GM19239 (cell line): ENCODE data around the gene XPC.

ENCODE experiments used
- DNase-seq: peaks from one replicate; pipeline ENCODE4 v3.0.0; 2011; ENCODE audit warnings: low spot score; ENCODE audit not compliant: insufficient read length
- FAIRE-seq: peaks from 2 replicates; lab custom pipeline; 2011; peaks lifted over from hg19 to GRCh38; lab: Jason Lieb, UNC

The XPC gene

DNA sequence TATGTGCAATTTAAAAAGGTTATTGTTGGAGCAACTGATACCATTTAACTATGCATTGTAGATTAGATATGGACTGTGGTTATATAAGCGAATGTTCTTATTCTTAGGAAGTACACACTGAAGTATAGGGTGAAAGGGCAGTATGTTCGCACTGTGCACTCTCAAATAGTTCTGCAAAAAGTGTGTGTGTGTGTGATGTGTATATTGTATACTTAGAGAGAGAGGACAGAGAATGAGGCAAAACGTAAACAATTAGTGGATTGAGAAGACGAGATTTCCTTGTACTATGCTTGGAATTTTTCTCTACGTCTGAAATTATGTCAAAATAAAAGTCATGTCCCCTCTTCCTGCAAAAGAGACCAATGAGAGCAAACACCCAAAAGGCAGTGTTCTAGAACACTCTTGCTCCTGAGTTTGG is 30.6 kb upstream of the XPC start:
- DNase-seq (no peak), FAIRE-seq (no peak)

DNA sequence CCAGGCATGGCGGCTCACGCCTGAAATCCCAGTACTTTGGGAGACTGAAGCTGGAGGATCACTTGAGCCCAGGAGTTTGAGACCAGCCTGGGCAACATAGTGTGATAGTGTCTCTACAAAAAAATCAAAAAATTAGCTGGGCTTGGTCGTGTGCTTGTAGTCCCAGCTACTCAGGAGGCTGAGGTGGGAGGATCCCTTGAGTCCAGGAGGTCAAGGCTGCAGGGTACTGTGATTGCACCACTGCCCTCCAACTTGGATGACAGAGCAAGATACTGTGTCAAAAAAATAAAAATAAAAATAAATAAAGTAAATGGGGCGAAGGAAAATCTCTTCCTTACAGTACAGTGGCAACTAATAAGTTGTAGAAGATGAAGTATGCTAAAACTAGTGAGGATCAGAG is 29.8 kb upstream of the XPC start:
- DNase-seq, result no peak
- no peak for FAIRE-seq

GRCh38 chr3:14206548-14207177 is 28.3 kb upstream of the XPC start:
- DNase-seq (no peak), FAIRE-seq (no peak)

GRCh38 chr3:14204515-14205284 is 26.3 kb upstream of the XPC start:
- FAIRE-seq (no peak), DNase-seq (no peak)

DNA sequence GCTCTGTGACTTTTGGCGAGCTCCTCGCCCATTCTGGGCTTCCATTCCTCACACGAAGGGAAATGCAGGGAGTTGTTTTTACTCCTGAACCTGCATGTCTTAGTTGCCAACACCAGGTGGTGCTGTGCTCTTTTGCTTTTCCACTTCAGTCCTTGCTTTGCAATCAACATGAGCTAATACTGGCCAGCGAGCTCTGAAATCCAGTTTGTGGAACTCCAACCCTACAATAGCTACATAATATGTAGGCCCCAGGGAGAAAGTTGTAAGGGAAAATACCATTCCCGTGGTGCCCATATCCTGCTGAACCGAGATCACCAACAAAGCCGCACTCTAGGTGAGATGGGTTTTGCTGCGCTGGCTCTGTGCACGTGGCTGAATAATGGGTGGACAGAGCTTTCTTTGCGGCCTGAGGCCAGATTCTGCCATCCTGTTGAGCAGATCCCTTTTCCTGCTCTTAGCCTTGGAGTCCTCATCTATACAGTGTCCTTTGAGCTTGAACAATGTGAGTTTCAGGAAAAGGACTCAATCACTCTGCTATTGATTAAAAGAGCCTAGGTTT is 25.2 kb upstream of the XPC start:
- DNase-seq (peak; percentile 34), FAIRE-seq (peak; percentile 4)

GRCh38 chr3:14202874-14203520 is 24.6 kb upstream of the XPC start:
- no peak for FAIRE-seq

DNA sequence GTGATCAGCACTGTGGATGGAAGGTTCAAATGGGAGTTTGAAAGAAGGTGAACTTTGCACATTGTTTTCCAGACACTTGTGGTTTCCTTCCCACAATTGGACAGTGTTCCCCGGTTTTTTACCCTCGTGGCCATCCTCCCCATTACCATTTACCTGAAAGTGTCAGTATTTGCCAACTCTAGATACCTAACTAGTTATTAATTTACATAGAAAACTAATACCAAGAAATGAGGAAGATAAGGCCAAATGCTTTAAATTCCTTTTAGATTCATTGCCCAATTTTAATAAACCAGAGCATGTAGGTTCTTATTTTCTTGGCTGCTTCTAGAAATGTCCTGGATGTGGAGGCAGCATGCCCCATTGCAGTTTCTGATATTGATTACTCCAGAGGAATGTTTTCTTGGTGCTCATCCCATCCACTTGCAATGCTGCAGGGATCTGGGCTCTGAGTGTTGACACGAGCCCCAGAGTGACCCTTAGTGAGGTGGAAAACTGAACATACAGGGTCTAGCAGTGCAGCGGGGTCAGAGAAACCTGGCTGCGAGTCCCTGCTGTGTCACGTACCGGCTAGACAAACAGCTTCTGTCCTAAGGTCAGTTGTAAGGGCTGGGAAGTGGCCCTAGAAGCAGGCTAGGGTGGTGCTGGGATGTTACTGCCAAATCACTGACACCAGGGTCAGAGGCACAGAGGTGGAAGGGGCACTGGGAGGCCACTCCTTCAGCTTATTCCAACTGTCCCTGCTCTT is 23.7 kb upstream of the XPC start:
- FAIRE-seq (no peak), DNase-seq (no peak)

More at GRCh38 chr3:14202874-14203520, 24.6 kb upstream of the XPC start:
- no peak for DNase-seq

- DNase-seq (no peak), FAIRE-seq (no peak)
These were observed 22.4 kb upstream of the XPC start for GRCh38 chr3:14200841-14201240.

DNA sequence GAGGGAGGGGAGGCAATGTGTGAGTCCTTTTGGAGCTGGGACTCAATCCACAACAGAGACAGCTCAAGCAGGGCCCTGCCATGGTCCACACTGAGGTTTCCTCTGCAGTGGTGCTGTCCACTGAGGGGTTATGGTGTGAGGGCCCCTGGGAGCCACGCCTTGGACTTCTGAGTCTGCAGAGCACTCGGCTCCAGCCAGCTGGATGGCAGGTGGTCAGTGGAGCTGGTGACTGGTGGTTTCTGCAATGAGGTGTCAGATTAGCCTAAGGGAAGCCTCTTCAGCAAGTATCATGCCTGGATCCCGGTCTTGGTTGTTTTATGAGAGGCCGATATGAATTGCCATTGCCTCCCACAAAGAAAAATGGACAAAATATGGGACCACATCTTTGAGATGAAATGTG is 21.9 kb upstream of the XPC start:
- no peak for DNase-seq
- FAIRE-seq, result no peak

GRCh38 chr3:14199641-14200040 is 21.2 kb upstream of the XPC start:
- DNase-seq (no peak), FAIRE-seq (no peak)

DNA sequence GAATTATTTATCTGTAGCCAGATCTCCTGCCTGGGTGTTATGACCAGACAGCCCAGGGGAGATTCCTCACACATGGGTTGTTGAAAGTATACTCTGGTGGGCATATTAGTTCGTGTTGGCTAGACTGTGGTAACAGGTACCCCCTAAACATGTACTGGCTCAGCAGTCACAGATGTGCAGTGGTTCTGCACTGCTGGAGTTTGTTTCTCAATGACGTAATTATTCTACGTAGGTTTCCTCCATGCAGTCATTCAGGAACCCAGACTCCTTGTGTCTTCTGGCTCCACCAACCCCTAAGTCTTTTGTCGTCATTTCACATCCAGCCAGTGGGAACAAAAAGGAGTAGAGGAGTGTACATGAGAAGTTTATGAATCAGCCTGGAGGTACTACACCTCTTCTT is 16.5 kb upstream of the XPC start:
- no peak for FAIRE-seq
- DNase-seq, result no peak

- DNase-seq, result no peak
- no peak for FAIRE-seq
These were observed 9.8 kb upstream of the XPC start for GRCh38 chr3:14188041-14188754.

- DNase-seq, result no peak
- no peak for FAIRE-seq
These were observed 8.6 kb upstream of the XPC start for GRCh38 chr3:14186854-14187458.

DNA sequence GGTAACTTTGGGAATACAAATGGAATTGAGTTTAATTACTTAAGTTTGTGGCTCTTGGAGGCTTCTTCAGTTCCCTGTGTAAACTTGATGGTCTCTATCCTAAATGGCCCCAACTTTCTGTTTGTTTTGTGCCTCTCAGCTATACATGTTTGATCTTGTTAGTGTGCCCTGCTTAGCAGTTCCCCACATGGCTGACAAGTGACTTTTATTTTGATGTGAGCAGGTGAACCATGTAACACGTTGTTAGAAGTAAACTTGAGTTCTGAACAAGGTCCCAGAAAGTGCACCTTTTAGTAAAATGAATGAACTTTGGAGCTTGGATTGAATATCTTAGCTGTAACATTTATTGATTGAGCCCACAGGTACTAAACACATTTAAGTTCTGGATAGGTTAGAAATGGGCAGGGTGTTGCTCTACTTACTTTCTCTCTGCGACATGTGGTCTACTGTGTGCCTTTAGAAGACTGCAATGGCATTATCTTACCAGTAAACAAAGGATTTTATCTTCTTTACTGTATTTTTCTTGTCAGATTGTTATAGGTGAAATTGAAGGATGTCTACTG is 4.7 kb upstream of the XPC start:
- FAIRE-seq (no peak), DNase-seq (no peak)

GRCh38 chr3:14181253-14181652 is 2.9 kb upstream of the XPC start:
- FAIRE-seq, result no peak
- DNase-seq, result no peak

DNA sequence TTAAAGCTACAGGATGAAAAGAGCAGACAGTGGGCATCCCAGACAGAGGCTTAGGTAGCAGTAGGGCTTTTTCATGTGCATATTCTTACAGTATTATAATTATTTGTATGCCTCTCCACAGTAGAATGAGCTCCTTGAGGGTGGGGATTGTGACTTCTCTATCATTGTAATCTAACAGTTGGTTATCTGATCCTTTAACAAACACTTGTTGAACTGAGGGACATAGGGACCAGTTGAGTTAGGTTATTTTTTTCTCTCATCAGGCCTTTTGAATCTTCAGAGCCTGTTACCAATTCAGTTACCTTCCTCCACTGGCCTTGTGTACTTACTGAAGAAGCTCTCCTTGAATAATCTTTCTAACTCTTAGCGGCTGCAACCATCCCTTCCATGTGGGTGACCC is 1.4 kb upstream of the XPC start:
- DNase-seq, result no peak
- FAIRE-seq, result no peak

- FAIRE-seq, result peak; percentile 35
- no peak for DNase-seq
These were observed 689 bp upstream of the XPC start for GRCh38 chr3:14179114-14179465.

DNA sequence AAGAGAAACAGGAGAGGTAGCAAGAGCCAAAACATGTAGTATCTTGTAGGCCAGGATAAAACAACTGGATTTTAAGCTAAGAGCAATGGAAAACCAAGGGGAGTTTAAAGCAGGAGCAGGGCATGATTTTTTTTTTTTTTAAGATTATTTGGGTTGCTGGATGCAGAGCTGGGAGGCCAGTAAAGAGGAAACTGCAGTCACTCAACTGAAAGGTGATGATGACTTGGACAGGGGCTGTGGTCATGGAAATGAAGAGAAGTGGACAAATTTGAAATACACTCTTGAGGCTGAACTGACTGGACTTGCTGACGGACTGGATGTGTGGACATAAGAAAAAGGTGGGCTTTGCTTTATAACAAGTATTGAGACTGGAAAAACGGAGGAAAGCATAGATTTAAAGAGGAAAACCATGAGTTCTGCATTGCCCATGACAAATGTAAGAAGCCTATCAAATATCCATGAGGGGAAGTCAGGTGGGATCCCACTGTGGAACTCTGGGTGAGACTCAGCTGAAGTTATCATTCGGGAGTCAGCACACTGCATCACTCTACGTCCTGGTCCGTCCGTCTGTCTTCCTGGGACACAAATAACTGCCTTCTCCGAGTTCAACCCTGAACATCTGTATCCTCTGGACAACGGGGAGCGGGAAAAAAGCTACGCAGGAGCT is 688 bp downstream of the XPC start:
- no peak for DNase-seq
- peak; percentile 82 for FAIRE-seq
